Activated CD4-positive, alpha-beta memory T cell treated with anti-CD3 and anti-CD28 coated beads, Interleukin-2, amount 10 ng/mL, durations not matched to agents 7 days and 5 days (primary cell): ENCODE results near the gene TSHR. TPM values are rescaled to one million over a fixed set of nuclear protein-coding genes. Genes with fewer than 3 reads are reported as not detected.
"Not testable (repeated sequence)": the region's sequence is repeated elsewhere in the genome, so short reads cannot be mapped to it uniquely, and the experiment has no call there.

Experiments used
- CTCF ChIA-PET: fragments of 350-600 bp; sonication (Branson Sonifier 250); formaldehyde crosslinking; loops from one replicate; lab custom pipeline; 2021; ENCODE audit warnings: antibody characterized with exemption, inconsistent platforms; lab: Charles Lee
- POLR2A ChIA-PET: fragments of 350-600 bp; sonication (Branson Sonifier 250); formaldehyde crosslinking; loops from one replicate; lab custom pipeline; 2021; ENCODE audit warnings: antibody characterized with exemption; lab: Charles Lee
- DNase-seq: peaks from one replicate; pipeline ENCODE4 v3.0.0-alpha.2; 2020
- H3K27ac Mint-ChIP-seq: one replicate; pipeline ENCODE4 v1.8.0; 2021; ENCODE audit warnings: mild to moderate bottlenecking, mixed read lengths
- H3K27me3 Mint-ChIP-seq: one replicate; pipeline ENCODE4 v1.8.0; 2021; ENCODE audit warnings: mixed read lengths
- H3K36me3 Mint-ChIP-seq: one replicate; pipeline ENCODE4 v1.8.0; 2021; ENCODE audit warnings: low read depth, mixed read lengths
- H3K4me1 Mint-ChIP-seq: one replicate; pipeline ENCODE4 v1.8.0; 2021; ENCODE audit warnings: mixed read lengths
- H3K4me3 Mint-ChIP-seq: one replicate; pipeline ENCODE4 v1.8.0; 2021; ENCODE audit warnings: mild to moderate bottlenecking, mixed read lengths
- H3K9me3 Mint-ChIP-seq: one replicate; pipeline ENCODE4 v1.8.0; 2021; ENCODE audit warnings: mixed read lengths
- total RNA-seq, 2 experiments: library from RNA; stranded (reverse); gene quantifications; one replicate each; pipeline ENCODE4 v1.2.3, GENCODE V29; 2021

The TSHR gene
- total RNA-seq, 2 experiments from 2014 or later: 0.70 to 1.6 TPM

DNA sequence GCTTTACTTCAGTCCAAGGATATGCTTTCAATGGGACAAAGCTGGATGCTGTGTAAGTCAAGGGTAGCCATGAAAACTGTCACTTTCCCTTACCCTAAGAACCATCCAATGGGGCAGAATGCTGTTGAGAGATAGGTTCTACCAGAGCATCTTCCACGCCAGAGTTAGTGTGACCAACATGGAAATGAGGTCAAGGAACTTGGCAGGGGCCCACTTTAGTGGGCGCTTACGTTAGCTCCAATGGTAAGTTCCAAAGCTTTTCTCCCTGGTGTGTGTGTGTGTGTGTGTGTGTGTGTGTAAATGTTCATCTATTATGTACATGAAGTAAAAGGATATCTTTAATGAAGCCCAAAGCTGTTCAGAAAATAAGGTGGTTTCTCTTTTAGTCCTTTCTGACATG, 141.2 kb downstream of the TSHR start:
- H3K4me1 Mint-ChIP-seq: no peaks in the 10 kb centered on the region
- CTCF ChIA-PET: interaction anchor here (1.4 kb wide), 1 partner anchor 73 kb away, joined by 3 read pairs; no protein-coding TSS in a partner anchor

DNA sequence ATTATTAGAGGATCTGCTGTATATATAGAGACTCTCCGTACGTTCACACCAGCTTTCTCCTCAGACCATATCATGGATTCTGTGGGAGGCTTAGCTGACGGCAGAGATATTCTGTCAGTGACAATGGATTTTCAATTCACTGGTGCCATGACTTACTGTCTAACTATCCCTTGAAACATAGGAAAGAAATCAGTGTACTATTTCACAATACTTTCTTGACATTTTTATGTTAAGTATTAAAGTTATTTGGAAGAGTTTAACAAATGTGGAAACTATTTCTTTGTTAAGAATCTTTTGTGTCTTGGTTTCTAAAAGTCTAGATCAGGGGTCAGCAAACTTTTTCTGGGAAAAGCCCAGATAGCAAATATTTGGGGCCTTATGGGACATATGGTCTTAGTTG, 146.8 kb downstream of the TSHR start:
- Mint-ChIP-seq H3K9me3 (no peaks in the 10 kb centered on the region), H3K27ac (no peak overlapping the region), H3K4me3 (no peak overlapping the region), H3K36me3 (no peaks in the 10 kb centered on the region), H3K4me1 (no peaks in the 10 kb centered on the region), H3K27me3 (no peaks in the 10 kb centered on the region)
- DNase-seq: no peak
- POLR2A ChIA-PET: no interaction called here
- CTCF ChIA-PET: no interaction called here

More for the DNA sequence above, 141.2 kb downstream of the TSHR start:
- Mint-ChIP-seq H3K27me3 (no peaks in the 10 kb centered on the region), H3K9me3 (no peaks in the 10 kb centered on the region), H3K27ac (no peak overlapping the region), H3K4me3 (no peak overlapping the region), H3K36me3 (no peaks in the 10 kb centered on the region)
- POLR2A ChIA-PET: no interaction called here
- DNase-seq: no peak

DNA sequence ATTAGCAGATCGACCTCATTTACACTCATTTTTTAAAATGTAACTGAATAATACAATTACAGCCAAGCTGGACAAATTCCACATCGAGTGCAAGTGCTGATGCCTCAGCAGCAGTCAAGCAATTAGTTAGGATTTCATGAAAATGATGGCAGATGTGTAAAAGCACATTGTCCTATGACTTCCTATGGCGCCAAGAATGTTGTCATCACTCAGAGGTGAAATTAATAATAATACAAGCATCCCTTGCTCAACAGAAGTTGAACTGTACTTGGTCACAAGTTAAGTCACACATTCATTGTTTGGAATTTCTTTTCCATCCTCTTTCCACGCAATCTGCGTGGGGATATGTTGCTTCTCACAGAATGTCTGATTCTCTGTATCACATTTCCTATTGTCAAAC, 148.0 kb downstream of the TSHR start:
- Mint-ChIP-seq H3K4me1 (no peaks in the 10 kb centered on the region), H3K4me3 (no peak overlapping the region), H3K36me3 (no peaks in the 10 kb centered on the region), H3K9me3 (no peaks in the 10 kb centered on the region), H3K27me3 (no peaks in the 10 kb centered on the region), H3K27ac (no peak overlapping the region)
- ChIA-PET CTCF (no interaction called here), POLR2A (no interaction called here)
- no peak for DNase-seq

GRCh38 chr14:81105378-81105777, 150.0 kb downstream of the TSHR start:
- CTCF ChIA-PET: interaction anchor here (1.1 kb wide), 1 partner anchor 110 kb away, joined by 3 read pairs; no protein-coding TSS in a partner anchor
- POLR2A ChIA-PET: no interaction called here

GRCh38 chr14:81105961-81106360, 150.5 kb downstream of the TSHR start:
- Mint-ChIP-seq H3K36me3 (no peaks in the 10 kb centered on the region), H3K27me3 (no peaks in the 10 kb centered on the region), H3K4me1 (no peaks in the 10 kb centered on the region), H3K9me3 (no peaks in the 10 kb centered on the region), H3K4me3 (no peak overlapping the region), H3K27ac (no peak overlapping the region)
- CTCF ChIA-PET: no interaction called here
- POLR2A ChIA-PET: no interaction called here
- no peak for DNase-seq

More at GRCh38 chr14:81105378-81105777, 150.0 kb downstream of the TSHR start:
- Mint-ChIP-seq H3K36me3 (no peaks in the 10 kb centered on the region), H3K4me1 (no peaks in the 10 kb centered on the region), H3K9me3 (no peaks in the 10 kb centered on the region), H3K27ac (no peak overlapping the region), H3K4me3 (no peak overlapping the region), H3K27me3 (no peaks in the 10 kb centered on the region)
- no peak for DNase-seq

- Mint-ChIP-seq H3K36me3 (no peaks in the 10 kb centered on the region), H3K27ac (no peak overlapping the region), H3K27me3 (no peaks in the 10 kb centered on the region), H3K4me3 (no peak overlapping the region), H3K4me1 (no peaks in the 10 kb centered on the region), H3K9me3 (no peaks in the 10 kb centered on the region)
- POLR2A ChIA-PET: no interaction called here
- CTCF ChIA-PET: no interaction called here
- DNase-seq: no peak
Observed at GRCh38 chr14:81110186-81110585, 154.8 kb downstream of the TSHR start.

DNA sequence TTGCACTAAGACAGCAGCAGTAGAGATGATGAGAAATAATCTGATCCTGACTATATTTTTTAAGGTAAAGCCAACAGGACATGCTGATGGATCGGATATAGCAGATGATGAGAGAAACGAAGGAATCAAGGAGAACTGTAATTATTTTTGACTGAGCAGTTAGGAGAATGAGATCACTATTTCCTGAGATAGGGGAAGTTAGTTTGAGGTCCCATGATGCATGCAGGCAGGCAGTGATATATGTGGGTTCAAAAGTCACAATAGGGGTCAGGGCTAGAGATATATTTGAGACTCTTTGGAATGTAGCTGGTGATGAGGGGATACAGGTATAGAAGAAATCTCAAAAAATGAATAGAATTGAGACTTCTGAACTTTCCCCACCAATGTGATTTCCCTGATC, 157.8 kb downstream of the TSHR start:
- no peaks in the 10 kb centered on the region for H3K9me3 Mint-ChIP-seq
- CTCF ChIA-PET: no interaction called here

GRCh38 chr14:81113945-81114820, 158.8 kb downstream of the TSHR start:
- H3K27me3 Mint-ChIP-seq, H3K4me3 Mint-ChIP-seq, H3K9me3 Mint-ChIP-seq, H3K4me1 Mint-ChIP-seq, H3K36me3 Mint-ChIP-seq, CTCF ChIA-PET, H3K27ac Mint-ChIP-seq, POLR2A ChIA-PET, DNase-seq: not testable (repeated sequence)

More for the DNA sequence above, 157.8 kb downstream of the TSHR start:
- no peak overlapping the region for H3K27ac Mint-ChIP-seq
- POLR2A ChIA-PET: no interaction called here
- no peak for DNase-seq
- H3K4me1 Mint-ChIP-seq: no peaks in the 10 kb centered on the region
- H3K27me3 Mint-ChIP-seq: no peaks in the 10 kb centered on the region
- H3K4me3 Mint-ChIP-seq: no peak overlapping the region
- H3K36me3 Mint-ChIP-seq: no peaks in the 10 kb centered on the region

- no peaks in the 10 kb centered on the region for H3K9me3 Mint-ChIP-seq
- CTCF ChIA-PET: no interaction called here
- no peak overlapping the region for H3K27ac Mint-ChIP-seq
- H3K27me3 Mint-ChIP-seq: no peaks in the 10 kb centered on the region
- no peaks in the 10 kb centered on the region for H3K36me3 Mint-ChIP-seq
- POLR2A ChIA-PET: no interaction called here
- no peak for DNase-seq
- peaks cover 7% of the 10 kb centered on the region for H3K4me1 Mint-ChIP-seq
- H3K4me3 Mint-ChIP-seq: no peak overlapping the region
Observed at GRCh38 chr14:81120501-81120900, 165.1 kb downstream of the TSHR start.

DNA sequence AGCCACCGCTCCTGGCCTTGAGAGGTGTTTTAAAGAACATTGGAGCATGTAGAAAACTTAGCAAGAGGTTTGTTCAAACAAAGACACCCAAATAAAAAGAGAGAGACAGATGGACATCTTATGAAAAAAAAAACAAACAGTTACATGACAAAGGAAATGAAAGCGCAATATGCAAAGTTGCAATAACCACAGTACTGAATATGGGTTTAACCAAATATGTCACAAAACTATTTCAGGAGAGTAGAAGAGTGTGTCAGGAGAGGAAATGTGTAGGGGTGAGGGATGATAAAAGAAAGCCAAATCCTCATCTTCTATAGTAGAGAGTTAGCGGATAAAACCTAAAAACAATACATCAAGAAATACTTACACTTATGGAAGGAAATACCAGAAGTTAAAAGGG, 166.9 kb downstream of the TSHR start:
- no peaks in the 10 kb centered on the region for H3K27me3 Mint-ChIP-seq
- peaks cover 7% of the 10 kb centered on the region for H3K4me1 Mint-ChIP-seq
- no peak for DNase-seq
- no peaks in the 10 kb centered on the region for H3K9me3 Mint-ChIP-seq
- H3K4me3 Mint-ChIP-seq: no peak overlapping the region
- ChIA-PET POLR2A (no interaction called here), CTCF (no interaction called here)
- H3K27ac Mint-ChIP-seq: no peak overlapping the region
- no peaks in the 10 kb centered on the region for H3K36me3 Mint-ChIP-seq

DNA sequence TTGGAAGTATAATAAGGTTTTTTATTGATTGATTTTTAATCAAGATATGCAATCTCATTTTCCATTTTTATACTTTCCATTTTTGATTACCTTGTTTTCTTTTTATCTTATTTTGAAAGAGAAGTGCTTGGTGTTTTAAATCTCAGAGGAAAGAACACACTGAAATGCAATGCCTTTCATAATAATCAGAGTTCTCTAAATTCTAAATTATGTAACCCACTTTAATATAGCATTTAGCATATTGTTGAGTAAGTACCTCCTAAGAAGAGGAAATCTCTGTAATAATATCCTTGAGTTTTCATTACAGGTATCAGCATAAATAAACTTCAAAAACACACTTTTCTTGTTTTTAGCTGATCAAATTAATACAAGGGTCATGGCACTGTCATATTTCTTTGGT, 168.4 kb downstream of the TSHR start:
- no peak overlapping the region for H3K27ac Mint-ChIP-seq
- ChIA-PET POLR2A (no interaction called here), CTCF (no interaction called here)

GRCh38 chr14:81125536-81125935, 170.1 kb downstream of the TSHR start:
- Mint-ChIP-seq H3K9me3 (no peaks in the 10 kb centered on the region), H3K36me3 (no peaks in the 10 kb centered on the region), H3K4me1 (peaks cover 7% of the 10 kb centered on the region), H3K27me3 (no peaks in the 10 kb centered on the region), H3K4me3 (no peak overlapping the region), H3K27ac (no peak overlapping the region)
- no peak for DNase-seq
- POLR2A ChIA-PET: interaction anchor here (1.0 kb wide), 1 partner anchor 94 kb away, joined by 3 read pairs; no protein-coding TSS in a partner anchor
- CTCF ChIA-PET: no interaction called here

More for the DNA sequence above, 168.4 kb downstream of the TSHR start:
- peaks cover 7% of the 10 kb centered on the region for H3K4me1 Mint-ChIP-seq
- DNase-seq: no peak
- no peaks in the 10 kb centered on the region for H3K9me3 Mint-ChIP-seq
- H3K27me3 Mint-ChIP-seq: no peaks in the 10 kb centered on the region
- no peak overlapping the region for H3K4me3 Mint-ChIP-seq
- no peaks in the 10 kb centered on the region for H3K36me3 Mint-ChIP-seq

DNA sequence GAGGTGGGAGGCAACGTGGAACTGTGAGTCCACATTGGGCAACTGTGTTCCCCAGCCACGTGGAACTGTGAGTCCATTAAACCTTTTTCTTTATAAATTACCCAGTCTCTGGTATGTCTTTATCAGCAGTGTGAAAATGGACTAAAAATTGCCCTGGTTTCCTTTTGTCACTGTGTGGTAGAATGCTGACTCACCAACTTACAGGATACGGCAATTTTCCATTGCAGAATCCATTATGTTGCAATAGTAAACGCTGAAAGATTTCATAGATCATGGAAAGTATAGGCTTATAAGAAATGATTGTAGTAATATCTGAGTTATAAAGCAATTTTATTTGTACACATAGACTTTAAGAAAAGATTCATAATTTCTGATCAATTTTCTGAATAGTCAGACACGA, 172.4 kb downstream of the TSHR start:
- no peaks in the 10 kb centered on the region for H3K36me3 Mint-ChIP-seq
- no peak for DNase-seq
- H3K4me3 Mint-ChIP-seq: no peak overlapping the region
- no peaks in the 10 kb centered on the region for H3K4me1 Mint-ChIP-seq
- ChIA-PET CTCF (no interaction called here), POLR2A (no interaction called here)
- H3K27me3 Mint-ChIP-seq: no peaks in the 10 kb centered on the region
- H3K9me3 Mint-ChIP-seq: no peaks in the 10 kb centered on the region
- H3K27ac Mint-ChIP-seq: no peak overlapping the region

- ChIA-PET CTCF (no interaction called here), POLR2A (no interaction called here)
- Mint-ChIP-seq H3K4me3 (no peak overlapping the region), H3K9me3 (no peaks in the 10 kb centered on the region), H3K36me3 (no peaks in the 10 kb centered on the region), H3K27me3 (no peaks in the 10 kb centered on the region), H3K4me1 (no peaks in the 10 kb centered on the region), H3K27ac (no peak overlapping the region)
- no peak for DNase-seq
Observed at GRCh38 chr14:81129242-81129641, 173.8 kb downstream of the TSHR start.
